Esophagus squamous epithelium (tissue), 5 donors: ENCODE results near the gene CYB561D1. TPM values are rescaled to one million over a fixed set of nuclear protein-coding genes. Genes with fewer than 3 reads are reported as not detected.

Source experiments
- DNase-seq: peaks from one replicate; lab custom pipeline; 2025; lab: John Stamatoyannopoulos, UW
- H3K27ac ChIP-seq, 4 donors: fragments of 200-600 bp; sonication (generic); one replicate each; pipeline ENCODE4 v1.5.1; 2016 to 2019; ENCODE audit warnings: mild to moderate bottlenecking in 1 of 4
- H3K27me3 ChIP-seq, 4 donors: fragments of 200-600 bp; sonication (generic); 1 replicate in 3 of 4; 2 replicates in 1 of 4; pipeline versions ENCODE4 v1.5.1 to v1.6.0; 2017 to 2021; ENCODE audit warnings: antibody characterized with exemption in 1 of 4
- H3K36me3 ChIP-seq, 3 donors: fragments of 200-600 bp; sonication (generic); one replicate each; pipeline ENCODE4 v1.5.1; 2016 to 2019
- H3K4me1 ChIP-seq, 3 donors: fragments of 200-600 bp; sonication (generic); one replicate each; pipeline ENCODE4 v1.5.1; 2017 to 2019
- H3K4me3 ChIP-seq, 4 donors: fragments of 200-600 bp; sonication (generic); 1 replicate in 3 of 4; 2 replicates in 1 of 4; pipeline ENCODE4 v1.5.1; 2016 to 2019; ENCODE audit warnings: mild to moderate bottlenecking in 2 of 4, moderate library complexity in 1 of 4
- H3K9me3 ChIP-seq, 3 donors: fragments of 200-600 bp; sonication (generic); one replicate each; pipeline ENCODE4 v1.5.1; 2016 to 2019
- POLR2A ChIP-seq, 4 donors: fragments of 450-650 bp; IDR thresholded peaks; one replicate each; pipeline ENCODE4 v1.6.1; 2017; ENCODE audit warnings: antibody characterized with exemption in 4 of 4, mild to moderate bottlenecking in 4 of 4, moderate library complexity in 3 of 4
- WGBS, 2 donors: methylation state at CpG; one replicate each; pipeline ENCODE4 v1.1.5; 2018; 5-methylcytosine and 5-hydroxymethylcytosine counted together
- intact Hi-C: fragments of 100-400 bp; cut with DNase I; formaldehyde crosslinking; loops from one replicate; pipeline ENCODE4 v1.15.0; 2022
- total RNA-seq, 4 donors: library from RNA; depleted of rRNA; stranded (reverse); fragments of >200 nt; gene quantifications; one replicate each; pipeline ENCODE4 v1.1.0, GENCODE V29; 2016
- TF ChIP-seq, protein P1 (sequence below), 6 experiments: fragments of 450-650 bp in 4 of 6; fragments of 200-600 bp in 2 of 6; sonication (generic) in 2 of 6; IDR thresholded peaks; one replicate each; pipeline ENCODE4 v1.5.1; 2016 to 2019; ENCODE audit warnings: antibody characterized with exemption in 6 of 6, mild to moderate bottlenecking in 4 of 6, moderate library complexity in 4 of 6
- donor health status: DM: yes; HTN: yes; CAD: no.

CYB561D1 gene
- total RNA-seq, 4 donors from 2014 or later: 3.1 to 12.7 (median 7.3) TPM

- no peak overlapping the region for H3K4me3 ChIP-seq
- intact Hi-C loops: no loop called here
- H3K4me1 ChIP-seq: peaks cover 21 to 48% (median 24%) of the 10 kb centered on the region in 3 donors
- peaks cover 0 to 21% (median 0%) of the 10 kb centered on the region in 3 donors for H3K36me3 ChIP-seq
- peaks cover 0 to 5% (median 0%) of the 10 kb centered on the region in 4 donors for H3K27me3 ChIP-seq
- 18 to 27% methylated on average over 3 to 5 of the region's 5 CpGs for WGBS, 2 donors
- no peak for DNase-seq
- no peak for TF ChIP-seq POLR2A (IDR thresholded peaks at IDR 0.05)
- TF ChIP-seq, protein P1, sequence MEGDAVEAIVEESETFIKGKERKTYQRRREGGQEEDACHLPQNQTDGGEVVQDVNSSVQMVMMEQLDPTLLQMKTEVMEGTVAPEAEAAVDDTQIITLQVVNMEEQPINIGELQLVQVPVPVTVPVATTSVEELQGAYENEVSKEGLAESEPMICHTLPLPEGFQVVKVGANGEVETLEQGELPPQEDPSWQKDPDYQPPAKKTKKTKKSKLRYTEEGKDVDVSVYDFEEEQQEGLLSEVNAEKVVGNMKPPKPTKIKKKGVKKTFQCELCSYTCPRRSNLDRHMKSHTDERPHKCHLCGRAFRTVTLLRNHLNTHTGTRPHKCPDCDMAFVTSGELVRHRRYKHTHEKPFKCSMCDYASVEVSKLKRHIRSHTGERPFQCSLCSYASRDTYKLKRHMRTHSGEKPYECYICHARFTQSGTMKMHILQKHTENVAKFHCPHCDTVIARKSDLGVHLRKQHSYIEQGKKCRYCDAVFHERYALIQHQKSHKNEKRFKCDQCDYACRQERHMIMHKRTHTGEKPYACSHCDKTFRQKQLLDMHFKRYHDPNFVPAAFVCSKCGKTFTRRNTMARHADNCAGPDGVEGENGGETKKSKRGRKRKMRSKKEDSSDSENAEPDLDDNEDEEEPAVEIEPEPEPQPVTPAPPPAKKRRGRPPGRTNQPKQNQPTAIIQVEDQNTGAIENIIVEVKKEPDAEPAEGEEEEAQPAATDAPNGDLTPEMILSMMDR (IDR thresholded peaks at IDR 0.05): no peak
- H3K9me3 ChIP-seq: no peaks in the 10 kb centered on the region
- no peak overlapping the region for H3K27ac ChIP-seq
These were observed 10.0 kb downstream of the CYB561D1 start for GRCh38 chr1:109503935-109504334.

DNA sequence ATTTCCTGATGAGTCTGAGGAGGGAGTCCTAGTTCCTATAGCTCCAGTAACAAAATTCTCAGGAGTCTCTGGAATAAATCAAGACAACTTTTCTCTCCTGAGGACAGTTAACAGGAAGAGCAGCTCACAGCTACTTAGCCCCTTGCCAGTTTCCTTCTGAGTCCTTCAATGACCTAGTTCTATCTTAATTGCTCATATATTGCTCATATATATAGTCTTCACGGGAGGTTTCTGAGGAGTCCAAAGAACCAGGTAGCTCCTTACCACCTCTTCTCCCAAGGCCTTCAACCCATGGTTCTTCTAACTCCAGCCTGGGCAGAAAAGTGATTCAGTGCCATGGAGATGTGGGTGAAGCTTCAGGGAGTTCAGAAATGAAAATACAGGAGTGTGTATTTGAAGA is 11.1 kb downstream of the CYB561D1 start:
- Histone ChIP-seq H3K27me3 (peaks cover 0 to 8% (median 0%) of the 10 kb centered on the region in 4 donors), H3K36me3 (peaks cover 0 to 21% (median 0%) of the 10 kb centered on the region in 3 donors), H3K4me3 (no peak overlapping the region), H3K27ac (no peak overlapping the region), H3K4me1 (peaks cover 15 to 46% (median 17%) of the 10 kb centered on the region in 3 donors), H3K9me3 (no peaks in the 10 kb centered on the region)
- WGBS, 2 donors: 64 to 100% methylated on average over 1 of the region's 1 CpG
- DNase-seq: no peak
- intact Hi-C loops: no loop called here
- no peak for TF ChIP-seq POLR2A (IDR thresholded peaks at IDR 0.05)
- TF ChIP-seq, protein P1 (IDR thresholded peaks at IDR 0.05): no peak

DNA sequence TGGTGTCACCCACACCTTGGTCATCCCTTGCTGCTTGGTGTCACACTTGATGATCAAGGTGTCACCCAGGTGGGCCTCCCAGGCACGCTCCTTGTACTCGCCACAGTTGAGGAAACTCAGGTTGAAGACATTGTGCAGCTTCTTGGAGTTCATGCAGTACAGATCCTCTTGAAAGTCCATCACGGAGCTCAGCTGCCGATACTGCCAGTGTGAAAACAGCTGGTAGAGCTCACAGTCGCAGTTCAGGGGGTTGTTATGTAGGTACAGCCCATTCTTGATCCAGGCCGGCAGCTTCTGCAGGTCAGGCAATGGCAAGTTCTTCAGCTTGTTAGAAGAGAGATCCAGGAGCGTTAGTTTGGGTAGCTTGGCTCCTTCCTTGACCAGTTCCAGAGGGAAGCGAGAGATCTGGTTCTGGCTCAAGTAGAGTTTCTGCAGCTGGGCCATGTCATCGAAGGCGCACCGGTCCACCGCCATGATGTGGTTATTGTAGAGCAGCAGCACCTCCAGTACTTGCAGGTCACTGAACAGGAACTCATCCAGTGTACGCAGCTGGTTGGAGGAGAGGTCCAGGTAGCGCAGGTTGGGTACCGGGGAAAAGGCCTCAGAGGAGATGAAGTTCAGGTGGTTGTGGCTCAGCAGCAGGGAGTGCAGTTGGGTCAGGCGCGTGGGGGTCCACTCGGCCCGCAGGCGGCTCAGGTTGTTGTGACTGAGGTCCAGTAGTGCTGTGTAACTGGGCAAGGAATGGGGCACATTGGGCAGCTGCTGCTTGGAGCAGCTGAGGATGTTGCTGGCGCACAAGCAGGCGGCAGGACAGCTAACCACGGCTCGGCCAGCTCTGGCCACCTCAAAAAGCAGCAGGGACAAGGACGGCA is 14.3 kb downstream of the CYB561D1 start:
- intact Hi-C loops: no loop called here
- peaks cover 0 to 19% (median 0%) of the 10 kb centered on the region in 4 donors for H3K27me3 ChIP-seq
- no peak for TF ChIP-seq POLR2A (IDR thresholded peaks at IDR 0.05)
- TF ChIP-seq, protein P1 (IDR thresholded peaks at IDR 0.05): no peak
- DNase-seq: no peak
- no peaks in the 10 kb centered on the region for H3K36me3 ChIP-seq
- H3K9me3 ChIP-seq: no peaks in the 10 kb centered on the region
- H3K4me1 ChIP-seq: peaks cover 11 to 31% (median 11%) of the 10 kb centered on the region in 3 donors
- WGBS, 2 donors: 93 to 94% methylated on average over 21 to 23 of the region's 25 CpGs
- H3K27ac ChIP-seq: no peak overlapping the region
- peak overlapping the region in 1 of 4 donors; percentile 86 for H3K4me3 ChIP-seq

- 90 to 94% methylated on average over 2 to 4 of the region's 7 CpGs for WGBS, 2 donors
- intact Hi-C loops: no loop called here
- Histone ChIP-seq H3K27me3 (peaks cover 0 to 19% (median 0%) of the 10 kb centered on the region in 4 donors), H3K9me3 (no peaks in the 10 kb centered on the region), H3K4me1 (peaks cover 11 to 27% (median 11%) of the 10 kb centered on the region in 3 donors), H3K27ac (peak overlapping the region in 2 of 4 donors; percentile 52 to 69), H3K36me3 (no peaks in the 10 kb centered on the region), H3K4me3 (peak overlapping the region; percentile 53 to 86 (median 76))
- no peak for TF ChIP-seq POLR2A (IDR thresholded peaks at IDR 0.05)
- TF ChIP-seq, protein P1 (IDR thresholded peaks at IDR 0.05): no peak
- DNase-seq: no peak
These were observed 14.9 kb downstream of the CYB561D1 start for GRCh38 chr1:109508873-109509175.
